ENCODE results near the gene DYNC1I1. TPM values are rescaled to one million over a fixed set of nuclear protein-coding genes. Genes with fewer than 3 reads are reported as not detected.

Gene DYNC1I1
- total and polyA plus RNA-seq, 2 donors (not counting 1 experiment from before 2014, with no cell fraction given): 0.17 to 0.30 TPM

DNA sequence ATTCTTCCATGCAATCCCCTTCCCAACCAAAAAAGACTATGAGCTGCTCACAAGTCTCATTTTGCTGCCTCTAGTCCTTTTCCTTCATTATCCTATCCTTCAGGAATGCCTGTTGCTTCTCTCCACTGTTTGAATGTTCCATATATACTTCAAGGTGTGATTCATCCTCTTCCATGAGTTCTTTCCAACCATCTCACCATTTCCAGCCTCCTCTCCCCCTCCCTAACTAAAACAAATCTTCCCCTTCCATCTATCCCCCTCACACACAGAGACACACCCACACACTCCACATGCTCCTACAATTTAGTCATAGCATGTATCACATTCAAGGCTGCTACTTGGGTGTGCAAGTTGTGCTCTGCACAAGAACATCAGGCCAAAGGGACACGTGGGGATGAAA is 254.3 kb downstream of the DYNC1I1 start:
- Histone ChIP-seq H2AFZ (ENCODE audit: low read length) (no peak overlapping the region), H3K9me3 (ENCODE audit: control insufficient read depth, insufficient read depth, low read depth, low read length) (no peaks in the 10 kb centered on the region), H3K9ac (ENCODE audit: insufficient read depth, low read length) (no peak overlapping the region), H3K79me2 (ENCODE audit: control insufficient read depth, insufficient read depth, low read length) (no peaks in the 10 kb centered on the region), H4K20me1 (ENCODE audit: control insufficient read depth, extremely low read depth, insufficient read depth, low read length) (no peaks in the 10 kb centered on the region), H3K4me3 (replicated peaks in 1 of 4; ENCODE audit: control extremely low read depth in 1 of 4, insufficient read depth in 1 of 4, low read depth in 3 of 4, low read length in 4 of 4) (no peak overlapping the region), H3K36me3 (ENCODE audit: control insufficient read depth, insufficient read depth, low read length) (no peaks in the 10 kb centered on the region), H3K27me3 (ENCODE audit: control insufficient read depth, insufficient read depth, low read length) (no peaks in the 10 kb centered on the region), H3K4me2 (ENCODE audit: extremely low read depth, insufficient read depth, low read length) (no peak overlapping the region), H3K27ac (ENCODE audit: insufficient read depth, low read length) (no peak overlapping the region), H3K4me1 (ENCODE audit: control insufficient read depth, extremely low read depth, insufficient read depth, low read length) (no peaks in the 10 kb centered on the region)
- DNase-seq (ENCODE audit: low read depth in 2 of 2): peak; percentile 7 to 72
- TF ChIP-seq, protein P1, sequence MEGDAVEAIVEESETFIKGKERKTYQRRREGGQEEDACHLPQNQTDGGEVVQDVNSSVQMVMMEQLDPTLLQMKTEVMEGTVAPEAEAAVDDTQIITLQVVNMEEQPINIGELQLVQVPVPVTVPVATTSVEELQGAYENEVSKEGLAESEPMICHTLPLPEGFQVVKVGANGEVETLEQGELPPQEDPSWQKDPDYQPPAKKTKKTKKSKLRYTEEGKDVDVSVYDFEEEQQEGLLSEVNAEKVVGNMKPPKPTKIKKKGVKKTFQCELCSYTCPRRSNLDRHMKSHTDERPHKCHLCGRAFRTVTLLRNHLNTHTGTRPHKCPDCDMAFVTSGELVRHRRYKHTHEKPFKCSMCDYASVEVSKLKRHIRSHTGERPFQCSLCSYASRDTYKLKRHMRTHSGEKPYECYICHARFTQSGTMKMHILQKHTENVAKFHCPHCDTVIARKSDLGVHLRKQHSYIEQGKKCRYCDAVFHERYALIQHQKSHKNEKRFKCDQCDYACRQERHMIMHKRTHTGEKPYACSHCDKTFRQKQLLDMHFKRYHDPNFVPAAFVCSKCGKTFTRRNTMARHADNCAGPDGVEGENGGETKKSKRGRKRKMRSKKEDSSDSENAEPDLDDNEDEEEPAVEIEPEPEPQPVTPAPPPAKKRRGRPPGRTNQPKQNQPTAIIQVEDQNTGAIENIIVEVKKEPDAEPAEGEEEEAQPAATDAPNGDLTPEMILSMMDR (conservative IDR thresholded peaks at IDR 0.05 in 1 of 2, IDR thresholded peaks at IDR 0.05 in 1 of 2; ENCODE audit: low read depth in 1 of 2, low read length in 2 of 2): no peak
- no peak for TF ChIP-seq EZH2 (IDR thresholded peaks at IDR 0.05; ENCODE audit: low read length, missing control alignments)

GRCh38 chr7:96028729-96029128 is 256.4 kb downstream of the DYNC1I1 start:
- H3K27ac ChIP-seq (ENCODE audit: insufficient read depth, low read length): no peak overlapping the region

GRCh38 chr7:96033009-96033598 is 260.8 kb downstream of the DYNC1I1 start:
- H3K4me1 ChIP-seq (ENCODE audit: control insufficient read depth, extremely low read depth, insufficient read depth, low read length): no peaks in the 10 kb centered on the region
- no peak overlapping the region for H3K27ac ChIP-seq (ENCODE audit: insufficient read depth, low read length)
- H3K4me2 ChIP-seq (ENCODE audit: extremely low read depth, insufficient read depth, low read length): no peak overlapping the region
- no peaks in the 10 kb centered on the region for H3K9me3 ChIP-seq (ENCODE audit: control insufficient read depth, insufficient read depth, low read depth, low read length)
- H2AFZ ChIP-seq (ENCODE audit: low read length): no peak overlapping the region
- H3K36me3 ChIP-seq (ENCODE audit: control insufficient read depth, insufficient read depth, low read length): no peaks in the 10 kb centered on the region
- TF ChIP-seq, protein P1 (conservative IDR thresholded peaks at IDR 0.05 in 1 of 2, IDR thresholded peaks at IDR 0.05 in 1 of 2; ENCODE audit: low read depth in 1 of 2, low read length in 2 of 2): no peak
- TF ChIP-seq EZH2 (IDR thresholded peaks at IDR 0.05; ENCODE audit: low read length, missing control alignments): no peak
- no peaks in the 10 kb centered on the region for H4K20me1 ChIP-seq (ENCODE audit: control insufficient read depth, extremely low read depth, insufficient read depth, low read length)
- no peaks in the 10 kb centered on the region for H3K79me2 ChIP-seq (ENCODE audit: control insufficient read depth, insufficient read depth, low read length)
- H3K4me3 ChIP-seq (replicated peaks in 1 of 4; ENCODE audit: control extremely low read depth in 1 of 4, insufficient read depth in 1 of 4, low read depth in 3 of 4, low read length in 4 of 4): no peak overlapping the region
- no peak overlapping the region for H3K9ac ChIP-seq (ENCODE audit: insufficient read depth, low read length)
- H3K27me3 ChIP-seq (ENCODE audit: control insufficient read depth, insufficient read depth, low read length): no peaks in the 10 kb centered on the region
- no peak for DNase-seq (ENCODE audit: low read depth in 2 of 2)

More at GRCh38 chr7:96028729-96029128, 256.4 kb downstream of the DYNC1I1 start:
- Histone ChIP-seq H3K4me3 (replicated peaks in 1 of 4; ENCODE audit: control extremely low read depth in 1 of 4, insufficient read depth in 1 of 4, low read depth in 3 of 4, low read length in 4 of 4) (no peak overlapping the region), H3K4me2 (ENCODE audit: extremely low read depth, insufficient read depth, low read length) (no peak overlapping the region), H2AFZ (ENCODE audit: low read length) (no peak overlapping the region), H4K20me1 (ENCODE audit: control insufficient read depth, extremely low read depth, insufficient read depth, low read length) (no peaks in the 10 kb centered on the region), H3K36me3 (ENCODE audit: control insufficient read depth, insufficient read depth, low read length) (no peaks in the 10 kb centered on the region), H3K9ac (ENCODE audit: insufficient read depth, low read length) (no peak overlapping the region), H3K4me1 (ENCODE audit: control insufficient read depth, extremely low read depth, insufficient read depth, low read length) (no peaks in the 10 kb centered on the region), H3K9me3 (ENCODE audit: control insufficient read depth, insufficient read depth, low read depth, low read length) (no peaks in the 10 kb centered on the region), H3K79me2 (ENCODE audit: control insufficient read depth, insufficient read depth, low read length) (no peaks in the 10 kb centered on the region), H3K27me3 (ENCODE audit: control insufficient read depth, insufficient read depth, low read length) (no peaks in the 10 kb centered on the region)
- no peak for TF ChIP-seq EZH2 (IDR thresholded peaks at IDR 0.05; ENCODE audit: low read length, missing control alignments)
- no peak for DNase-seq (ENCODE audit: low read depth in 2 of 2)

Measured in fibroblast of lung (primary cell).